ENCODE measurements around the gene NUP205.
"Not testable (repeated sequence)": the region's sequence is repeated elsewhere in the genome, so short reads cannot be mapped to it uniquely, and the experiment has no call there.

Gene NUP205

DNA sequence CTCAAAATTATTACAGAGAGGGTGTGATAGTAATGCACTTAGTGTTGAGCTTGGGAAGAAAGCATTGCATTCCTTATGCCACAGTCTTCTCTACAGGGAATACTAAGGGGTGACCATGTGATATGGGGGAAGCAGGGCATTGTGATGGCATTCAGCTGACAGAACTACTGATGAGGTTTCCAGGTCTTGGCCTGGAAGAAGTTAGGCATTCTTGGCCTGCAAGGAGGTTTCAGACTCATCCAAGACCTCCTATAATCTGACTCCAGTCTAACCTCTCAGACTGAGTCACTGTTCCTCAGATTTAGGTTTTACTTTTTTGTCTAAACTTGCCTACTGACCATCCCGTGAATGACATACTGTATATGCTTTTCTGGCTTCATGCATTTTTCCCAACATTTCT lies 112.5 kb downstream of the NUP205 start:
- no peak for FAIRE-seq

DNA sequence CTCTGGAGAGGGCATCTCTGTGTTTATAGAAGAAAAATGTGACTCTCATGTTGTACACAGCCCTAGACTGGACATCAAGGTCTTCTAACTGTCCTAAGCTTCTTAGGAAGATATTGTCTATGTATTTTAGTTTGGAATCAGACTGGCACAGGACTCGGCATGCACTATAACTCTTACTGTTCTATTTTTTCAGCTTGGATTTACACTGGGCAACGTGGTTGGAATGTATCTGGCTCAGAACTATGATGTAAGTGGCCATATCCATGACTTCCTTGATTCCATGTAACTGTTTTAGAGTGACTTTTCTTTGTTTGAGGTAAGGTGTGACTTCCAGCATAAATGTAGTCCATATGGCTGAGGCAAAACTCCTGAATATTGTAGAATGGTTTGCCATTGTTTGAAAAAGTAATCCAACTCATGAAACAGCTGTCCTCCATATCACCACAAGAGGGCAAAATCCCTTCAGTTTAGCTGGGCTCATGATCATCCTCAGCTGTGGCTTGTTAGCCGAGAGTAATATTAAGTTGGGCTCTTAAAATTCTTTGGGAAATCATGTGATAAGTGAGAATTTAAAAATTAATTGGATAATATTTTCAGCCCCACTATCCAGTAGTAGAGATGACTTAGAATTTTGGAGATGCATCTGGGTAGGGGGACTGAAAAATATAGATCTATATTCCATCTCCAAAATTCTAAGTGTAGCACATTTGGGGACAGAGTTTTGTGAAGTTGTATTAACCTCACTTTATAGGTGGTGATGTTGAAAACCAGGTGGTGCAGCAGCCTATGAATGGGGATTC lies 115.0 kb downstream of the NUP205 start:
- FAIRE-seq = peak; percentile 97

DNA sequence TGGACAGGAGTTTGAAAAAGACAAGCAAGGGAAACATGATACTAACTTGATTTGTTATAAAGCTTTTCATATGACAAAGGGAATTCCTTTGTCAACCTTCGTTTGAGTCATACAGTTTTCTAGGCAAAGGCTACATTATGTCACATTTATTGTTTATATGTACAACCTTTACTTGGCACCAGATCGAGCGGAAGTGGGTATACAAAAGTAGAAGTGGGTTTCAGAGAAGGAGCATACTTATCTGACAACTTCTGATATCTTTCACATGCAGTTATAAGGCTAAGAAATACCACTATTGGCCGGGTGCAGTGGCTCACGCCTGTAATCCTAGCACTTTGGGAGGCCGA lies 115.6 kb downstream of the NUP205 start:
- no peak for FAIRE-seq

DNA sequence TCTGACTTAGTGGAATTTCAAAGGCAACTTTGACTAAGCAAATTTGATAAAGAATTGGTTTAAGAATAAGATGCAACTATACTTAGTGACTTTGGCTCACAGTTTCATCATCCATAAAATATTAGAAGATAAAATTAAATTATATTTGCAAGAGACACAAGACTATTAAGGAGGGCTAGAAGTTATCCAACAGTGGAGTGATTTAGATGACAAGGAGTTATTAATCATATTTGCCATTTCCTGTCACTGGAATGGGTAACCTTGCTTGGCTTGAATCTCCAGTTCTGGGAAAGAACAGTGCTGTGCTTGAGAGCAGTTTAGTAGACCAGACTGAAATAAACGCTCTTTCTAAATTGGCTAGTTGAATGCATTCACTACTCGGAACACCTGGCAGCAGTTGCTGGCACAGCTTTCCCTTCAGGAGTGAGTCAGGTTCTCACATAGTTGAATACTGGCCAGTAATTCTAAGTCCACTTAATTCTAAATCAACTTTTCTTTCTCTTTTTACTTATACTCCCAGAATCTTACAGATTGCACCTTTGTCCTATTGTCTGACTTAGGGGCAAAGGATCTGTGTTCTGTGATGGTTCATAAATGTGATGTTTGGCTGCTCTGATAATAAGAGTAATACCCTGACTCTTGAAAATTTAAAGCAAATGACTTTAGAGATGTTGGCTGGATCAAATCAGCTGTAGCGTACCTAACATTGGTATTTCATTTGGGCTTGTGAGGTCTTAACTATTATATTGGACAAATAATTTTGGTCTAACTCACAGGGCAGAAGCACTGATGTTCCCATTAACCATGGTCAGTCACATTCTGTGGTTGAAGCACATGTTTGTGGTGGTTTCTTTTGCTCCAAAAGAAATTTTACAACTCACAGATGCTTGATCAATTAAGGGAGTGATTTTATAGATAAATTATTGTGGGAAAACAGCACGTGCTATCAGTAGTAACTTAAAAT lies 121.2 kb downstream of the NUP205 start:
- FAIRE-seq = no peak

DNA sequence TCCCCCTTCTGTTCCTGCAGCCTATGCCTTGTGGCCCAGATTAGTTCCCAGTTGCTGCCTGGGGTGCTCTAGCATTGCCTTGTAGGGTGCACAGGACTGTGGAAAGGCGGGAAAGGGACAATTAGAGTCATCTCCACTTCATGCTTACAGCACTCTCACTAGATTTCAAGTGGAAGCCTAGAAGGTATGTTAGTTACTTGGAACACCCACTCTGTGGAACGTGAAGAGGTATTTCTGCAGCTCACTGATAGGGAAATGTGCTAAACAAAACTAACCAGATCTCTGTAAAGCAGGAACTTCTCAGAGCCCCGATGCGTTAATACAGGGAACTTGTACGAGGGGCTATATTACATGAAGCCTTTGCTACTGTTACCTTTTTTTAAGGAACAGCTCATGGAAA lies 124.0 kb downstream of the NUP205 start:
- FAIRE-seq = no peak

DNA sequence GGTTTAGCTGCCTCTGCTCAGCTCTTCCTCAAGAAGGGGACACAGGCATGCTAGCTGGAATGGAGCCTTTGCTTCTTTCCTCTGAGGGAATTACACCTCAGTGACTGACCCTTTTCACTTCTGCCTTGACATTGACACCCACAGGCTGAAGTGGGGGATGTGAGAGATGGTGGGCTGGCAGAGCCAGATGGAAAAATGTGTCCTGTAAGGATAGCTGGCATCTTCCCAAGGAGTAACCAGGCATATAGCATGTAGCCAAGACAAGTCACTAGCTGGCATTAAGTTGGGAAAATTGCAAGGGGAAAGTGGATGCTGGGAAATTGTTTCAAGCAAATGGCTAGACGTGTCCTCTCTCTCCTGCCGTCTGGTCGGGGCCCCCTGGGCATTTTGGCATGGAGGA lies 124.5 kb downstream of the NUP205 start:
- FAIRE-seq = no peak

DNA sequence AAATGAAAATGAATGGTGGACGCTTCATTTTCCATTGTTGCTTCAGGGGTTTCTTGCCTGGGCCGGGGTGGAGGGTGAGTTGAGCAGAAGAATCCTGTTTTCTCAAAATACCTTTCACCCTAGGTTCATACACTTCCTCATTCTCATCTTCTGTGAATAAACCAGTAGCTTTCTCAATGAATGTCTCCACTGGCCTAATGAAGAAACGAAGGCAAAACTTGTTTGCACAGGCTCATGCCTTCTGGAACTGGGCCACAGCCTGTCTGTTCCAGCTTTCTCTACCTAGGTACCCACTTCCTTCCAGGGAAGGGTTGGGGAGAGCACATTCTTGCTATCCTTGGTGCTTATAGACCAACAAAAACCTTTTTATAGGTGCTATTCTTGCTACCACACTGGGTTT lies 125.9 kb downstream of the NUP205 start:
- no peak for FAIRE-seq

DNA sequence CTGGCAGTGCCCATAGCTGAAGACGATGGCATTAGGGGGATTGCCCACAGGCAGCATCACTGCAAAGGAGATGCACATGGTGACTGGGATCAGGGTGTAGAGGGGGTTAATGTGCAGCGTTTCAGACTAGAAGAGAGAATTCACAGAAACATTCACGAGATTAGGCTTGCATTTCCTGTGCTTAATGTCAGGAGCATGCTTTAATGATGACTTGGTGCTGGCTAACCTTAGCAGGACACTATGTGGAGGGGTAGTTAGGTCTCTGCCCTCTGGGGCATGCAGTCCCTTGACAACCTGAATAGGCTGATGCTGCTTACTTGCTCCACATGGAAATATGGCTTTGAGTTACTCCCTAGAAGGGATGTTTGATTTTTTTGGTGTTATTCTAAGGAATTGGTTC lies 126.4 kb downstream of the NUP205 start:
- FAIRE-seq = no peak

DNA sequence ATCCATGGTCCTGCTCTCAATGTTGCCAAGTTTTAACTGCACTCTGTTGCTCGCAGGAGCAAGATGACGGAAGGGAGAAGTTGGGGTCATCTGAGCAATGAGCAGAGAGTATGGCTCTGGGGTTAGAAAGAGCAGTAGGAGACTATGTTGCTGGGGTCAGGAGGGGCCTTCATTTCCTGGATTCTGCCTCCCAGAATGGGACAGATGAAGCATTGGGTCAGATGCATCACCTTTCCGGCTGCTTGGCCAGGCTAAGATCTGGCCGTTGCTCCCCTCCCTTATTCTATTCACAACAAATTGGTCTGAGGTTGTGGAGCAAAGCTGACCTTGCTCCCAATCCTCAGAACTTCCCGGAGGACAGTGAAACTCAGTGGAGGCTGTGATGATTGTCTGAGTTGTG lies 127.0 kb downstream of the NUP205 start:
- no peak for FAIRE-seq

DNA sequence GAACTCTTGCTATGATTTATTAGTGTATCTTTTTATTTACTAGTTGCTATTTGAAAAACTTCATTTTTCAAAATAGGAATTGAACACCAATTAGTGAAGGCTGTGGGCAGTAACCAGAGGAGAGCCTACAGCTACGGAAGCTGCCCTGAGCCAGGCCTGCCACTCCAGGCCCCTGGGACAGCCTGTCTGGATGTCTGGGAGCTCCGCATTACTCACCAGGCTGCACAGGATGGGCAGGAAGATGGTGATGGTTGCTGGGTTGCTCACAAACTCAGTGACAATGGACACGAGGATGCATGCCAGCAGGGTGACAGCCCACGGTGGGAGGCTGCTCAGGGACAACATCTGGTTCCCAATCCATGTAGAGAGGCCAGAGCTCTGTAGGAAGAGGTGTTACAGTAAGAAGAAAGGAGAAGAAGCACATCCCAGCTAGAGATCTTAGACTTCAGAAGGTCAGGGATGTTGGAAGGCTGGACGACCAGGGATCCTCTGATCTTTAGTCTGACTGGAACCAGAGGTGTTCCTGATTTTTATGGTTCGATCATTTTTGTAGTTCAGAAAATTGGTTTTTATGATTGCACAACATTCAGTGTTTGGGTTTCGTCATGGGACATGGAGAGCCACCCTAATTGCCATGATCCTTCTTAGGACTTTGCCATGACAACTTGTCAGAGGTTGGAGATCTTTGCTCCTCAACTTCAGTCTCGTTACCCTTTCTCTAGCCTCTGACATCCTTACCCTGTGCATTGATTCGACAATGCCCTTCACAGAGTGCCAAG lies 127.8 kb downstream of the NUP205 start:
- no peak for FAIRE-seq

DNA sequence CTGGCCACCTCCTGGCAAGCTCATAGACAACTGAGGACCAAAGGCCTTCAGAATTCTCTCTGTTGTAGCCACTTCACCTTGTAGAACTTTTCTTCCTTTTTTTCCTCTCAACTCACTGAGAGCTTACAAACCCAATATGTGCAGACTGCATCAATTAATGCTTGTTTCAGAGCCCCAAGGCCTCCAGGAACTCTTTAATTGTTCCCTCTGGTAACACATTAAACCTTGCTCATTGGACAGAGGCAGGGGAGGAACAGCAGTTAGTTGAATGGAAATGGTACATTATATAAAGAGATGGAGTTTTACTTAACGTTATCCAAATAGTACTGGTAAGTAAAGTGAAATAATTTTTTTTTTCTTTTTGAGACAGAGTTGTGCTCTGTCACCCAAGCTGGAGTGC lies 129.7 kb downstream of the NUP205 start:
- FAIRE-seq = no peak

DNA sequence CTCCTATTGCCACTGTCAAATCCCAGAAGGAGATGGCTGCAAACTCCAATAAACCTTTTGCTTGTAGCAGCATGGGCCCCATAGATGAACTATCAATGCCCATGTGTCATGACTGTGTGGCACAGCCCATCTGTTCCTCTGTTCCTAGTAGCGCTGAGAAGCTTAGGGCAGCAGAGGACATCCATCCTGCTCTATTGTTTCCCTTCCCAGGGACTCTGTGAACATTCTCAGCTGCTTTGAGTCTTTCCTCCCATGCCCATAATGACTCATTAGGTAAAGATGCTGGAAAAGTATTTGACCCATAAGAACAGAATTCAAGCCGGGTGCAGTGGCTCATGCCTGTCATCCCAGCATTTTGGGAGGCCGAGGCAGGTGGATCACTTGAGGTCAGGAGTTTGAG lies 132.8 kb downstream of the NUP205 start:
- FAIRE-seq = no peak

DNA sequence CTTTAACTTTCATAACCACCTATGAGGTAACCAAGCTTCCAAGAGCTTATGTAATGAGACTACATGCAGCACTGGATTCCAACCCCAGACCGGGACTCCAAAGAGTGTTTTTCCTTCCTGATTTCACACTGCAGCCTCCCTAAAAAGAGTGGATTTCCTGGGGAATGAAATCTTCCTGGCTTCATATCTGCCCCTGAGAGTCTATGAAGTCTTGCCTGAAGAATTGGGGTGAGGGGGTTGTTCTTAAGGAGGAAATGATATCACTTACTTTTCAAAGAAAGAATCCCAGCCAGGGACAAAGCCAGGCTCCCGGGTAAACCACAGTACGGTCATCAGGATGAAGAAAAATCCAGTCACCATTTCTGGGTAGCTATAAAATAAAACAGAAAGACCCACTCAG lies 134.3 kb downstream of the NUP205 start:
- FAIRE-seq = no peak

DNA sequence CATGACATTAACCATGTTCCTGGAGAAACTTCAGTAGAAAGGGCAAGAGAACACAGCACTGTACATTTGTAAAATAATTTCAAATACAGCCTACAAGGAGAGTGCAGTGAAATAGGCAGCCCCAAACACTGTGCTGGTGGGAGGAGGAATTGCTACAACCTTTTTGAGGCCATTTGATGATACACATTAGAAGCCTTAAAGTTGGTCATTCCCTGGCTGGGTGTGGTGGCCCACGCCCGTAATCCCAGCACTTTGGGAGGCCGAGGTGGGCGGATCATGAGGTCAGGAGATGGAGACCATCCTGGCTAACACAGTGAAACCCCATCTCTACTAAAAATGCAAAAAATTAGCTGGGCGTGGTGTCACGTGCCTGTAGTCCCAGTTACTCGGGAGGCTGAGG lies 134.9 kb downstream of the NUP205 start:
- not testable (repeated sequence) for FAIRE-seq

DNA sequence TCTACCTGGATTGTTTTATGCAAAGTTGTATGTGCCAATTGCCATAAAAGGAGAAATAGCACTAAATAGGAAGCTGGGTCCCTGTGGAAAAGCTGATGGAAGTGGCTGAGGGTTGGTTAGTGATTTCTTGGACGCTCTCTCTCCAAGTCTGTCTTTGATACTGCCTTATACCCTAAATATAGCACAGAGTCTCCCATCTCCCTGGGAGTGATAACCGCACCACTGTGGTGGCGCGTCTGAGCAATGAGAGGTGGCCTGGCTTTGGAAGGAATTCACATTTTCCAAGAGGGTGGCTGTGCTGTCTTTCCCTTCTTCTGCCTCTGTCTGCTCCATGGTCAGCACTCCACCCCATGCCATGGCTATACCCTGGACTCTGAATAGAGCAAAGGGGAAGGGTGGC lies 135.8 kb downstream of the NUP205 start:
- FAIRE-seq = no peak

DNA sequence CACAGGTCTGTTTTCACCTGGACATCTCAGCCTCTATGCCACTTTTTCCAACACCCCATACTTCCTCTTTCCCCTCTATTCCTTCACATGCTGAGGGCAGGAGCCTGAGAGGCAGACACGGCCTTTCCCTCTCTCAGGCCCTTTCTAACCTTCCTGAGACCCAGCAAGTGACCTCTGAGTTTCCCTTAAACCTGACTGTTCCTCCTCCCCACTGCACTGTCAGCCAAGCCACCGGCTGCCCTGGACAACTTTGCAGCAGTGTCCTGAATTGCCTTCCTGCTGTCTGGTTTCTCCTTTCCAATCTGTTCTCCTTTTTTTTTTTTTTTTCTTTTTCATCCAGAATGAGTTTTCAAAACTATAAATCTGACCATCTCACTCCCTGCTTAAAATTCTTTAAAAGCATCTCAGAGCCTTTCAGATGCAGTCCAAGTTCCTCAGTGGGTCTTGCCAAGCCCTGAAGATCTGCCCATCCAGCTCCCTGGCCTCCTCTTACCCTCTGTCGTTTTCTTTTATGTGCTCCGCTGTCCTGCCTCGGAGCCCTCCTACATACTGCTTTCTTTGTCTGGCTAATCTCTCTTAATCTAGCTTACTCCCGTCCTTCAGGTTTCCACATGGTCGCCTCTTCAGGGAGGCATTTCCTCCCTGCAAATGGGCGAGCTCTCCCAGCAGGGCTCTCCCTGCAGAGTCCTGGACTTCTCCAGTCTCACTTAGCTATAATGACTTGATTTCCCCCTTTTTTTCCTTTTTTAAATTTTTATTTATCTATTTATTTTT lies 139.7 kb downstream of the NUP205 start:
- no peak for FAIRE-seq
